WI38 (cell line): ENCODE data around the gene TRIM71.
"Not testable (repeated sequence)": the region's sequence is repeated elsewhere in the genome, so short reads cannot be mapped to it uniquely, and the experiment has no call there.

Source experiments
- H3K4me3 ChIP-seq: 2 replicates; pipeline ENCODE4 v1.5.1; 2011; ENCODE audit warnings: low read depth, mild to moderate bottlenecking, control low read depth, low read length
- CTCF ChIP-seq: IDR thresholded peaks from 2 replicates; pipeline ENCODE4 v1.5.1; 2012; ENCODE audit warnings: low read depth, mild to moderate bottlenecking, control low read depth, low read length

TRIM71 gene

GRCh38 chr3:32899265-32899664, 81.5 kb downstream of the TRIM71 start:
- no peak for TF ChIP-seq CTCF
- no peak overlapping the region for H3K4me3 ChIP-seq

GRCh38 chr3:32901005-32901932, 83.5 kb downstream of the TRIM71 start:
- no peak for TF ChIP-seq CTCF
- H3K4me3 ChIP-seq, result no peak overlapping the region

- not testable (repeated sequence) for H3K4me3 ChIP-seq
Observed at GRCh38 chr3:32902887-32903371, 85.1 kb downstream of the TRIM71 start.

GRCh38 chr3:32903953-32904352, 86.2 kb downstream of the TRIM71 start:
- H3K4me3 ChIP-seq, result no peak overlapping the region
- TF ChIP-seq CTCF, result no peak

- no peak for TF ChIP-seq CTCF
- H3K4me3 ChIP-seq, result no peak overlapping the region
Observed at GRCh38 chr3:32909999-32910398, 92.2 kb downstream of the TRIM71 start.

GRCh38 chr3:32910954-32911353, 93.2 kb downstream of the TRIM71 start:
- TF ChIP-seq CTCF, result no peak
- no peak overlapping the region for H3K4me3 ChIP-seq

GRCh38 chr3:32912046-32912445, 94.2 kb downstream of the TRIM71 start:
- TF ChIP-seq CTCF, result no peak
- no peak overlapping the region for H3K4me3 ChIP-seq
